Activated naive CD4-positive, alpha-beta T cell treated with anti-CD3 and anti-CD28 coated beads, Interleukin-2, amount 50 U/mL, for 16 hours (primary cell): ENCODE results near the gene ITGBL1.

Source experiments
- DNase-seq: peaks from one replicate; pipeline ENCODE4 v3.0.0-alpha.2; 2020

Gene ITGBL1

GRCh38 chr13:101639711-101640110 is 187.2 kb downstream of the ITGBL1 start:
- DNase-seq: no peak

GRCh38 chr13:101640788-101641400 is 188.4 kb downstream of the ITGBL1 start:
- no peak for DNase-seq

GRCh38 chr13:101645871-101646270 is 193.4 kb downstream of the ITGBL1 start:
- no peak for DNase-seq

GRCh38 chr13:101647760-101648159 is 195.3 kb downstream of the ITGBL1 start:
- DNase-seq: no peak

GRCh38 chr13:101648766-101649487 is 196.5 kb downstream of the ITGBL1 start:
- DNase-seq: no peak

GRCh38 chr13:101649488-101650126 is 197.1 kb downstream of the ITGBL1 start:
- no peak for DNase-seq

- no peak for DNase-seq
Measured at GRCh38 chr13:101654883-101655282, 202.4 kb downstream of the ITGBL1 start.

GRCh38 chr13:101655435-101655834 is 203.0 kb downstream of the ITGBL1 start:
- no peak for DNase-seq

GRCh38 chr13:101660711-101661110 is 208.2 kb downstream of the ITGBL1 start:
- DNase-seq: no peak

GRCh38 chr13:101661839-101662238 is 209.4 kb downstream of the ITGBL1 start:
- DNase-seq: no peak

GRCh38 chr13:101673360-101674105 is 221.1 kb downstream of the ITGBL1 start:
- no peak for DNase-seq

- no peak for DNase-seq
Measured at GRCh38 chr13:101681834-101682233, 229.4 kb downstream of the ITGBL1 start.

- no peak for DNase-seq
Measured at GRCh38 chr13:101686003-101686402, 233.5 kb downstream of the ITGBL1 start.

GRCh38 chr13:101690871-101691270 is 238.4 kb downstream of the ITGBL1 start:
- DNase-seq: no peak

- DNase-seq: no peak
Measured at GRCh38 chr13:101691341-101691860, 238.9 kb downstream of the ITGBL1 start.

- DNase-seq: no peak
Measured at GRCh38 chr13:101695870-101696516, 243.5 kb downstream of the ITGBL1 start.

GRCh38 chr13:101697745-101698144 is 245.3 kb downstream of the ITGBL1 start:
- DNase-seq: no peak

GRCh38 chr13:101698400-101698799 is 245.9 kb downstream of the ITGBL1 start:
- DNase-seq: no peak

- DNase-seq: no peak
Measured at GRCh38 chr13:101700598-101700997, 248.1 kb downstream of the ITGBL1 start.

- no peak for DNase-seq
Measured at GRCh38 chr13:101703081-101703480, 250.6 kb downstream of the ITGBL1 start.

GRCh38 chr13:101703838-101704237 is 251.4 kb downstream of the ITGBL1 start:
- DNase-seq: no peak

- no peak for DNase-seq
Measured at GRCh38 chr13:101706651-101707050, 254.2 kb downstream of the ITGBL1 start.

- no peak for DNase-seq
Measured at GRCh38 chr13:101707659-101708058, 255.2 kb downstream of the ITGBL1 start.
